Tibial nerve (tissue), 4 donors: ENCODE results near the gene PIP5K1C. TPM values are rescaled to one million over a fixed set of nuclear protein-coding genes. Genes with fewer than 3 reads are reported as not detected.

ENCODE experiments used
- DNase-seq, 2 donors: peaks; one replicate each; pipeline ENCODE4 v3.0.0-alpha.2; 2019; ENCODE audit warnings: low spot score in 2 of 2
- H3K27ac ChIP-seq, 4 donors: fragments of 200-600 bp; sonication (generic) in 3 of 4; one replicate each; pipeline ENCODE4 v1.5.1; 2017 to 2019; ENCODE audit warnings: mild to moderate bottlenecking in 1 of 4
- H3K27me3 ChIP-seq, 2 donors: fragments of 200-600 bp; sonication (generic) in 1 of 2; one replicate each; pipeline versions ENCODE4 v1.5.1 to v1.6.0; 2017 to 2019
- H3K36me3 ChIP-seq, 3 donors: fragments of 200-600 bp; sonication (generic); one replicate each; pipeline ENCODE4 v1.5.1; 2018 to 2019
- H3K4me1 ChIP-seq, 4 donors: fragments of 200-600 bp; sonication (generic) in 3 of 4; one replicate each; pipeline ENCODE4 v1.5.1; 2017 to 2019
- H3K4me3 ChIP-seq, 4 donors: fragments of 200-600 bp; sonication (generic) in 3 of 4; one replicate each; pipeline ENCODE4 v1.5.1; 2017 to 2019; ENCODE audit warnings: mild to moderate bottlenecking in 1 of 4, moderate library complexity in 1 of 4
- H3K9me3 ChIP-seq, 4 donors: fragments of 200-600 bp; sonication (generic) in 3 of 4; one replicate each; pipeline ENCODE4 v1.5.1; 2017 to 2019
- CTCF ChIP-seq, 5 experiments: fragments of 200-600 bp in 3 of 5; fragments of 450-650 bp in 2 of 5; sonication (generic) in 3 of 5; IDR thresholded peaks; one replicate each; pipeline ENCODE4 v1.5.1; 2016 to 2019; ENCODE audit warnings: antibody characterized with exemption in 5 of 5, mild to moderate bottlenecking in 3 of 5, moderate library complexity in 2 of 5
- EP300 ChIP-seq, 2 donors: sonication (generic); formaldehyde crosslinking; IDR thresholded peaks; one replicate each; pipeline ENCODE4 v1.6.1; 2017; ENCODE audit warnings: antibody characterized with exemption in 2 of 2, mild to moderate bottlenecking in 1 of 2
- POLR2A ChIP-seq, 2 donors: fragments of 450-650 bp; IDR thresholded peaks; one replicate each; pipeline ENCODE4 v1.6.1; 2017; ENCODE audit warnings: antibody characterized with exemption in 2 of 2, mild to moderate bottlenecking in 2 of 2, moderate library complexity in 2 of 2
- WGBS, 2 donors: methylation state at CpG; one replicate each; pipeline ENCODE4 v1.1.5; 2018; 5-methylcytosine and 5-hydroxymethylcytosine counted together
- total RNA-seq, 4 donors: library from RNA; depleted of rRNA; stranded (reverse); fragments of >200 nt; gene quantifications; one replicate each; pipeline ENCODE4 v1.1.0, GENCODE V29; 2016

The PIP5K1C gene
- total RNA-seq, 4 donors from 2014 or later: 23.0 to 37.2 (median 24.9) TPM

GRCh38 chr19:3589949-3590348 is 110.3 kb downstream of the PIP5K1C start:
- no peaks in the 10 kb centered on the region for H3K9me3 ChIP-seq
- no peak overlapping the region for H3K4me3 ChIP-seq
- H3K36me3 ChIP-seq: peaks cover 0 to 10% (median 0%) of the 10 kb centered on the region in 3 donors
- no peak overlapping the region for H3K27ac ChIP-seq
- DNase-seq: no peak
- H3K27me3 ChIP-seq: peaks cover 0 to 16% of the 10 kb centered on the region in 2 donors
- 97% methylated on average over 14 to 22 of the region's 22 CpGs for WGBS, 2 donors
- TF ChIP-seq POLR2A (IDR thresholded peaks at IDR 0.05) (no peak), EP300 (IDR thresholded peaks at IDR 0.05) (no peak), CTCF (IDR thresholded peaks at IDR 0.05) (no peak)
- H3K4me1 ChIP-seq: peaks cover 0 to 14% (median 3%) of the 10 kb centered on the region in 4 donors

GRCh38 chr19:3589439-3589838 is 110.8 kb downstream of the PIP5K1C start:
- no peak overlapping the region for H3K4me3 ChIP-seq
- TF ChIP-seq CTCF (IDR thresholded peaks at IDR 0.05) (no peak), EP300 (IDR thresholded peaks at IDR 0.05) (no peak), POLR2A (IDR thresholded peaks at IDR 0.05) (no peak)
- 90 to 91% methylated on average over 10 to 11 of the region's 11 CpGs for WGBS, 2 donors
- peaks cover 0 to 14% (median 3%) of the 10 kb centered on the region in 4 donors for H3K4me1 ChIP-seq
- peaks cover 0 to 19% of the 10 kb centered on the region in 2 donors for H3K27me3 ChIP-seq
- H3K27ac ChIP-seq: no peak overlapping the region
- no peaks in the 10 kb centered on the region for H3K9me3 ChIP-seq
- peaks cover 0 to 6% (median 0%) of the 10 kb centered on the region in 3 donors for H3K36me3 ChIP-seq
- DNase-seq: no peak

GRCh38 chr19:3586707-3587346 is 113.4 kb downstream of the PIP5K1C start:
- no peaks in the 10 kb centered on the region for H3K36me3 ChIP-seq
- 69 to 73% methylated on average over 19 to 31 of the region's 31 CpGs for WGBS, 2 donors
- no peak overlapping the region for H3K4me3 ChIP-seq
- H3K27ac ChIP-seq: no peak overlapping the region
- TF ChIP-seq POLR2A (IDR thresholded peaks at IDR 0.05): no peak
- TF ChIP-seq EP300 (IDR thresholded peaks at IDR 0.05): no peak
- no peak for TF ChIP-seq CTCF (IDR thresholded peaks at IDR 0.05)
- no peak for DNase-seq
- peaks cover 0 to 14% (median 3%) of the 10 kb centered on the region in 4 donors for H3K4me1 ChIP-seq
- H3K27me3 ChIP-seq: peaks cover 0 to 23% of the 10 kb centered on the region in 2 donors
- no peaks in the 10 kb centered on the region for H3K9me3 ChIP-seq

- no peaks in the 10 kb centered on the region for H3K36me3 ChIP-seq
- TF ChIP-seq POLR2A (IDR thresholded peaks at IDR 0.05) (no peak), CTCF (IDR thresholded peaks at IDR 0.05) (peak; percentile 34 to 66 (median 49))
- H3K4me3 ChIP-seq: peak overlapping the region; percentile 19 to 49 (median 32)
- DNase-seq: no peak
- WGBS, 2 donors: 35 to 54% methylated on average over 9 to 10 of the region's 16 CpGs
- H3K27me3 ChIP-seq: peaks cover 0 to 23% of the 10 kb centered on the region in 2 donors
- peaks cover 0 to 14% (median 3%) of the 10 kb centered on the region in 4 donors for H3K4me1 ChIP-seq
- no peaks in the 10 kb centered on the region for H3K9me3 ChIP-seq
- peak overlapping the region in 1 of 4 donors; percentile 3 for H3K27ac ChIP-seq
These were observed 114.1 kb downstream of the PIP5K1C start for GRCh38 chr19:3586127-3586626.
